Common myeloid progenitor, CD34-positive (primary cell): ENCODE results near the gene SHC2.
"Not testable (repeated sequence)": the region's sequence is repeated elsewhere in the genome, so short reads cannot be mapped to it uniquely, and the experiment has no call there.

Experiments used
- CTCF ChIA-PET: fragments of 350-600 bp; sonication (Branson Sonifier 250); formaldehyde crosslinking; loops from one replicate; lab custom pipeline; 2021; ENCODE audit warnings: antibody characterized with exemption; lab: Charles Lee
- POLR2A ChIA-PET: fragments of 350-600 bp; sonication (Branson Sonifier 250); formaldehyde crosslinking; loops from one replicate; lab custom pipeline; 2021; ENCODE audit warnings: antibody characterized with exemption; lab: Charles Lee
- DNase-seq, 3 donors: peaks; one replicate each; pipeline versions ENCODE4 v3.0.0 to v3.0.0-alpha.2; 2013
- H3K27ac ChIP-seq, 2 experiments: 1 replicate in 1 of 2; 2 replicates in 1 of 2; pipeline ENCODE4 v1.7.0; 2013; ENCODE audit warnings: inconsistent platforms in 2 of 2, low read length in 2 of 2, mild to moderate bottlenecking in 2 of 2, low read depth in 1 of 2, moderate library complexity in 1 of 2; ENCODE audit not compliant: severe bottlenecking in 2 of 2, insufficient read depth in 1 of 2, poor library complexity in 1 of 2
- H3K27me3 ChIP-seq, 5 experiments: replicated peaks in 2 of 5; 1 replicate in 3 of 5; 2 replicates in 2 of 5; pipeline versions ENCODE4 v1.6.1 to v1.7.0; 2013; ENCODE audit warnings: low read length in 4 of 5, mild to moderate bottlenecking in 2 of 5, moderate library complexity in 2 of 5, inconsistent platforms in 1 of 5; ENCODE audit not compliant: insufficient read depth in 5 of 5, control insufficient read depth in 4 of 5
- H3K36me3 ChIP-seq, 4 experiments: 1 replicate in 2 of 4; 2 replicates in 2 of 4; pipeline versions ENCODE4 v1.6.1 to v1.7.0; 2013; ENCODE audit warnings: low read length in 3 of 4, control low read depth in 1 of 4, mild to moderate bottlenecking in 1 of 4; ENCODE audit not compliant: control insufficient read depth in 4 of 4, insufficient read depth in 4 of 4
- H3K4me1 ChIP-seq, 4 experiments: 1 replicate in 3 of 4; 2 replicates in 1 of 4; pipeline versions ENCODE4 v1.6.1 to v1.7.1; 2013; ENCODE audit warnings: low read length in 3 of 4, mild to moderate bottlenecking in 3 of 4, control low read depth in 1 of 4, inconsistent platforms in 1 of 4, moderate library complexity in 1 of 4; ENCODE audit not compliant: control insufficient read depth in 4 of 4, insufficient read depth in 4 of 4; ENCODE audit errors: control extremely low read depth in 1 of 4
- H3K4me3 ChIP-seq, 7 experiments: 1 replicate in 4 of 7; 2 replicates in 3 of 7; pipeline versions ENCODE4 v1.5.1 to v1.7.0; 2013; ENCODE audit warnings: mild to moderate bottlenecking in 7 of 7, low read length in 6 of 7, moderate library complexity in 6 of 7, inconsistent platforms in 2 of 7, low read depth in 2 of 7, control low read depth in 1 of 7; ENCODE audit not compliant: insufficient read depth in 4 of 7, control insufficient read depth in 1 of 7; ENCODE audit errors: extremely low read depth in 1 of 7
- H3K9me3 ChIP-seq, 5 experiments: 1 replicate in 4 of 5; 2 replicates in 1 of 5; pipeline versions ENCODE4 v1.6.1 to v1.7.1; 2013; ENCODE audit warnings: low read length in 4 of 5, mild to moderate bottlenecking in 2 of 5, inconsistent platforms in 1 of 5, low read depth in 1 of 5, moderate library complexity in 1 of 5; ENCODE audit not compliant: control insufficient read depth in 4 of 5, insufficient read depth in 2 of 5; ENCODE audit errors: control extremely low read depth in 1 of 5
- WGBS: methylation state at CpG from one replicate; pipeline ENCODE4 v1.1.5; 2013; ENCODE audit not compliant: insufficient coverage; 5-methylcytosine and 5-hydroxymethylcytosine counted together

SHC2 gene

DNA sequence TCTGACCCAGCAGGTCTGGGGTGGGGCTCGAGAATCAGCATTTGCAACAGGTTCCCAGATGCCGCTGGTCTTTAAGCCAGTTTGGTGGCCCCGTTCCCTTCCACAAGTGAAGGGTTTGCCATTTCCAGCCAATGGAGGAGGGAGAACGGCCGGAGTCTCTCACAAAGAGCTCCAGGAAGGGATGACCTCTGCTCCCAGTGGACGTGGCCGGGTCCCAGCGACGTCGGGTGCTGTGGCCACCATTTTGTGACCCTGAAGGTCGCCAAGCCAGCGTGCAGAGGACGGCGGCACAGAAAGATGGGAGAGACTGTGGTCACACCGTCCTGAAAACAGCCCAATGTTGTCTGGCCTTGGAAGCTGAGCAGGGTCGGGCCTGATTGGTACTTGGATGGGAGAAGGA, 8.0 kb downstream of the SHC2 start:
- WGBS: 97% methylated on average over 14 of the region's 16 CpGs
- Histone ChIP-seq H3K27me3 (peaks cover 0 to 24% (median 0%) of the 10 kb centered on the region in 5 experiments), H3K36me3 (no peaks in the 10 kb centered on the region), H3K9me3 (peaks cover 0 to 2% (median 0%) of the 10 kb centered on the region in 5 experiments), H3K4me1 (no peaks in the 10 kb centered on the region), H3K27ac (no peak overlapping the region), H3K4me3 (no peak overlapping the region)
- ChIA-PET CTCF (no interaction called here), POLR2A (no interaction called here)
- DNase-seq: no peak

GRCh38 chr19:450912-451481, 9.8 kb downstream of the SHC2 start:
- H3K27me3 ChIP-seq: peaks cover 0 to 26% (median 0%) of the 10 kb centered on the region in 5 experiments
- H3K4me1 ChIP-seq, CTCF ChIA-PET, H3K9me3 ChIP-seq, POLR2A ChIA-PET, H3K36me3 ChIP-seq, H3K4me3 ChIP-seq, H3K27ac ChIP-seq: not testable (repeated sequence)
- 98% methylated on average over 27 of the region's 33 CpGs for WGBS
- DNase-seq: peak in 1 of 3 donors; percentile 24

DNA sequence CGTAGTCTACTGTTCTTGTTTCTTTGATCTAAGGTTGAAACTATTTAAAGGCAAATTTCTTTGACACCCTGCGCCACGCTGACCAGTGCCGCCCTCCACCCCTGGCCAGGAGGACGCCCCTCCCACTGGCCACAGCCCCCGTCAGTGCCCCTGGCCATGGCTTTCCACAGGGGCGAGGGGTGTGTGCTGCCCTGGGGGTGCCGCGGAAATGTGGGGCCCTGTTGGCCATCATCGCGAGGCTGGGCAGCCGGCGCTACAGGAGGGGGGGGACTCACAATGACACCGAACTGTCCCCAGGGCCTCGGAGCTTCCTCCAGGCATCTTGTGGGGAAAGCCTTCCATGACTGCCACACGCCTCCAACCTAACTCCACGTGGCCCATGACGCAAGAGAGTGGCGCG, 10.9 kb downstream of the SHC2 start:
- no peaks in the 10 kb centered on the region for H3K36me3 ChIP-seq

GRCh38 chr19:447816-448560, 12.8 kb downstream of the SHC2 start:
- H3K9me3 ChIP-seq: peaks cover 0 to 2% (median 0%) of the 10 kb centered on the region in 5 experiments
- peaks cover 0 to 23% (median 0%) of the 10 kb centered on the region in 5 experiments for H3K27me3 ChIP-seq
- 73% methylated on average over 31 of the region's 31 CpGs for WGBS
- DNase-seq: no peak
- H3K27ac ChIP-seq: no peak overlapping the region
- no peak overlapping the region for H3K4me3 ChIP-seq
- ChIA-PET POLR2A (no interaction called here), CTCF (no interaction called here)
- no peaks in the 10 kb centered on the region for H3K36me3 ChIP-seq
- no peaks in the 10 kb centered on the region for H3K4me1 ChIP-seq

More for the DNA sequence above, 10.9 kb downstream of the SHC2 start:
- DNase-seq: no peak
- 97% methylated on average over 15 of the region's 20 CpGs for WGBS
- no peak overlapping the region for H3K27ac ChIP-seq
- no peak overlapping the region for H3K4me3 ChIP-seq
- H3K9me3 ChIP-seq: peaks cover 0 to 2% (median 0%) of the 10 kb centered on the region in 5 experiments
- H3K4me1 ChIP-seq: no peaks in the 10 kb centered on the region
- CTCF ChIA-PET: no interaction called here
- POLR2A ChIA-PET: no interaction called here
- peaks cover 0 to 27% (median 0%) of the 10 kb centered on the region in 5 experiments for H3K27me3 ChIP-seq

DNA sequence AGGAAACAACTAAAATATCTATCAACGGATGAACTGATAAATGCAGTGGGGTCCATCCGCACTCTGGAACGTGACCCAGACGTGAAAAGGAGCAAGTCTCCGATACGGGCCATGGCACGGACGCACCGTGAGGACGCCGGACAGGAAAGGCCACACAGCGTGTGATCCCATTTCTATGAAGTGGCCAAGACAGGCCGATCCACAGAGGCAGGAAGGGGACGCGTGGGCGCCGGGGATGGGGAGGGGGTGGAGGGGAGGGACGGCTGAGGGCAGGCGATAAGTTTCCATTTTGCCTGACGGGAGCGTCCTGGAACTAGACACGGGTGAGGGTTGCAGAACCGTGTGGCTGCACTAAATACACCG, 13.8 kb downstream of the SHC2 start:
- POLR2A ChIA-PET: no interaction called here
- H3K4me1 ChIP-seq: no peaks in the 10 kb centered on the region
- 86% methylated on average over 24 of the region's 24 CpGs for WGBS

DNA sequence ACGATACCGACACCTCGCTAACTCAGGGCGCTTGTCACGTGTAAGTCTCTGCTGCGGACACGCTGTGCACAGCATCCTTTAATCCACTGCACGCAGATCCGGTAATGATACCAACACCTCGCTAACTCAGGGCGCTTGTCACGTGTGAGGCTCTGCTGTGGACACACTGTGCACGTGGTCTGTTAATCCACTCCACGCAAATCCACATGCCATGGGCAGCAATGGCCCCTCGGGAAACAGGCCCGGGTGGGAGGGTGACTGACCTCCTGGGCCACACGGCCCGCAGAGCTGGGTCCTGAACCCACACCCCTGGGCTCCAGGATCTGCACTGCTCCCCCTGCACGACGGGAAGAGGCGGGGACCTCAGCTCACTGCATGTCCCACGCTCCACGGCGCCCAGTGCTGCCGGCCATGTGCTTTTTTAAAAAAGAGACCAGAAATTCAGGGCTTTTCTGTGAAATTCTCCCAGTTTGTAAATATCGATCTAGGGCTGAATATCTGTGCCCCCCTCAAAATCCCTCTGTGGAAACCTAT, 16.1 kb downstream of the SHC2 start:
- no peak for DNase-seq
- H3K9me3 ChIP-seq: no peaks in the 10 kb centered on the region
- H3K36me3 ChIP-seq: no peaks in the 10 kb centered on the region
- WGBS: 95% methylated on average over 26 of the region's 26 CpGs
- H3K27me3 ChIP-seq: peaks cover 0 to 29% (median 0%) of the 10 kb centered on the region in 5 experiments
- H3K27ac ChIP-seq: no peak overlapping the region
- H3K4me3 ChIP-seq: no peak overlapping the region
- POLR2A ChIA-PET: no interaction called here
- CTCF ChIA-PET: no interaction called here
- H3K4me1 ChIP-seq: peaks cover 0 to 14% (median 13%) of the 10 kb centered on the region in 4 experiments

More for the DNA sequence above, 13.8 kb downstream of the SHC2 start:
- Histone ChIP-seq H3K4me3 (no peak overlapping the region), H3K9me3 (peaks cover 0 to 2% (median 0%) of the 10 kb centered on the region in 5 experiments), H3K36me3 (no peaks in the 10 kb centered on the region), H3K27ac (no peak overlapping the region), H3K27me3 (peaks cover 0 to 23% (median 0%) of the 10 kb centered on the region in 5 experiments)
- CTCF ChIA-PET: no interaction called here
- DNase-seq: no peak

DNA sequence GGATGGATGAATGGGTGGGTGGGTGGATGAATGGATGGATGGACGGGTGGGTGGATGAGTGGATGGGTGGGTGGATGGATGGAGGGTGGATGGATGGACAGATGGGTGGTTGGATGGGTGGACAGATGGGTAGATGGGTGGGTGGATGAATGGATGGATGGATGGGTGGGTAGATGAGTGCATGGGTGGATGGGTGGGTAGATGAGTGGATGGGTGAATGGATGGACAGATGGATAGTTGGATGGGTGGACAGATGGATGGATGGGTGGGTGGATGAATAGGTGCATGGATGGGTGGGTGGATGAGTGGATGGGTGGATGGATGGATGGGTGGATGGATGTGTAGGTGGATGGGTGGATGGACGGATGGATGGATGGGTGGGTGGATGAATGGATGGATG, 17.8 kb downstream of the SHC2 start:
- H3K27ac ChIP-seq: no peak overlapping the region
- H3K4me1 ChIP-seq: peaks cover 0 to 14% (median 13%) of the 10 kb centered on the region in 4 experiments
- DNase-seq: no peak
- no peaks in the 10 kb centered on the region for H3K36me3 ChIP-seq
- POLR2A ChIA-PET: no interaction called here
- WGBS: 96% methylated on average over 2 of the region's 2 CpGs
- H3K27me3 ChIP-seq: peaks cover 0 to 24% (median 0%) of the 10 kb centered on the region in 5 experiments
- no peaks in the 10 kb centered on the region for H3K9me3 ChIP-seq
- CTCF ChIA-PET: no interaction called here
- no peak overlapping the region for H3K4me3 ChIP-seq
